ENCODE results near the gene AGBL4. TPM values are rescaled to one million over a fixed set of nuclear protein-coding genes. Genes with fewer than 3 reads are reported as not detected.

AGBL4 gene
- total RNA-seq, 4 donors from 2014 or later, result not detected

DNA sequence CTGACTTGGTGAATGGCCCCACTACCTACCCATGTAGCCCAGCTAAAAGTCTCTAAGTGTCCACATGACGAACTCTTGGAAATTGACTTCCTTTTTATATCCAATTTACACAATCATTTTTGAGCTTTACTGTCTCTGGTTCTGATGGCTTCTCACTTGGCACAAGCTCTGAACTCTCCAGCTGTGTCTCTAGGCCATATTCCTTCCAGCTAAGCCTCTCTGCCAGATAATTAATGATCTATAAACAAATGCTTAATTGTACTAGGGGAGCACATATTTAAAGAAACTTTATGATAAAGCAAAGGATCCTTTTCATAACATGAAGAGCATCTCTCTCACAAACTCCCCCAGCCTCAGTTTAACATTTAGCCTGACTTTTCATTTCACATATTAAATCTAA is 1230.8 kb downstream of the AGBL4 start:
- Histone ChIP-seq H3K9me3 (no peaks in the 10 kb centered on the region), H3K27me3 (no peaks in the 10 kb centered on the region), H3K4me1 (peaks cover 0 to 12% (median 0%) of the 10 kb centered on the region in 3 donors), H3K4me3 (no peak overlapping the region), H3K27ac (no peak overlapping the region), H3K36me3 (no peaks in the 10 kb centered on the region)
- no peak for TF ChIP-seq POLR2A (IDR thresholded peaks at IDR 0.05)
- TF ChIP-seq, protein P1, sequence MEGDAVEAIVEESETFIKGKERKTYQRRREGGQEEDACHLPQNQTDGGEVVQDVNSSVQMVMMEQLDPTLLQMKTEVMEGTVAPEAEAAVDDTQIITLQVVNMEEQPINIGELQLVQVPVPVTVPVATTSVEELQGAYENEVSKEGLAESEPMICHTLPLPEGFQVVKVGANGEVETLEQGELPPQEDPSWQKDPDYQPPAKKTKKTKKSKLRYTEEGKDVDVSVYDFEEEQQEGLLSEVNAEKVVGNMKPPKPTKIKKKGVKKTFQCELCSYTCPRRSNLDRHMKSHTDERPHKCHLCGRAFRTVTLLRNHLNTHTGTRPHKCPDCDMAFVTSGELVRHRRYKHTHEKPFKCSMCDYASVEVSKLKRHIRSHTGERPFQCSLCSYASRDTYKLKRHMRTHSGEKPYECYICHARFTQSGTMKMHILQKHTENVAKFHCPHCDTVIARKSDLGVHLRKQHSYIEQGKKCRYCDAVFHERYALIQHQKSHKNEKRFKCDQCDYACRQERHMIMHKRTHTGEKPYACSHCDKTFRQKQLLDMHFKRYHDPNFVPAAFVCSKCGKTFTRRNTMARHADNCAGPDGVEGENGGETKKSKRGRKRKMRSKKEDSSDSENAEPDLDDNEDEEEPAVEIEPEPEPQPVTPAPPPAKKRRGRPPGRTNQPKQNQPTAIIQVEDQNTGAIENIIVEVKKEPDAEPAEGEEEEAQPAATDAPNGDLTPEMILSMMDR (IDR thresholded peaks at IDR 0.05), result no peak
- WGBS, 2 donors, result 33 to 50% methylated on average over 1 of the region's 1 CpG
- intact Hi-C loops (cut with DNase I), result no loop called here
- DNase-seq, result no peak

DNA sequence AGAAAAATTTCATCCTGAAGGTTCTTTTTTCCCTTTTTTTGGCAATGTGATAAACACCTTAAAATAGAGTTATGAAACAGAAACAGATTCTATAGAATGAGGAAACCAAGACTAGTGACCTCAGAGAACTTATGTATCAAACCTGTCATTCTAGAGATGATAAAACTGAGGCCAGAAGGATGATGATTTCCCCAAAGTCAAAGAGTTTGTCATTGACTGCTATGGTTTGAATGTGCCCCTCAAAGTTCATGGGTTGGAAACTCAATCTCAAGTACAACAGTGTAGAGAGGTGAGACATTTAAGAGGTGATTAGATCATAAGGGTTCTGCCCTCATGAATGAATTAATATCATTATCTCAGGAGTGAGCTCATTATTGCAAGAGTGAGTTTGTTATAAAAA is 1233.4 kb downstream of the AGBL4 start:
- DNase-seq, result no peak
- TF ChIP-seq POLR2A (IDR thresholded peaks at IDR 0.05), result no peak
- TF ChIP-seq, protein P1 (IDR thresholded peaks at IDR 0.05), result no peak
- Histone ChIP-seq H3K27ac (no peak overlapping the region), H3K4me3 (no peak overlapping the region), H3K9me3 (no peaks in the 10 kb centered on the region), H3K36me3 (no peaks in the 10 kb centered on the region), H3K27me3 (no peaks in the 10 kb centered on the region), H3K4me1 (peaks cover 0 to 12% (median 0%) of the 10 kb centered on the region in 3 donors)
- intact Hi-C loops (cut with DNase I), result no loop called here

DNA sequence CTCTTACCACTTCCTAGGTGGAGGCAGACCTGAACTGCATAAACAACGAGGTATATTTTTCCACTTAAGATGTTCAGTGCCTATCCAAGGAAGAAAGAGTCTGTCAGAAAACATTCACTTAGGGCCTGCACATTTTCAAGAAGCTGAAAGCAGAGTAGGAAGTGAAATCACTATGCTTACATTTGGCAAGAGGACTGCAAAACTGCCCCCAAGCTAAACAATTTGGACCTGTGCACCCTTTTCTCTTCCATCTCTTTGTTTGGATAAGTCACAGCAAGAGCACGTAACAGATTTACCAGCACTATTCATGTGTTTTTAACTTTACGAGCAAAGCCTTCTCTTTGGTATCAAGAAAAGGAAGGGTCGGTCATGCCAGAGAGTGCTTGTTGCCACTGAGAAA is 1233.9 kb downstream of the AGBL4 start:
- DNase-seq, result no peak
- no peak overlapping the region for H3K4me3 ChIP-seq
- TF ChIP-seq, protein P1 (IDR thresholded peaks at IDR 0.05), result no peak
- intact Hi-C loops (cut with DNase I), result no loop called here
- H3K9me3 ChIP-seq, result no peaks in the 10 kb centered on the region
- 27 to 32% methylated on average over 4 of the region's 4 CpGs for WGBS, 2 donors
- no peaks in the 10 kb centered on the region for H3K36me3 ChIP-seq
- H3K27me3 ChIP-seq, result no peaks in the 10 kb centered on the region
- H3K27ac ChIP-seq, result no peak overlapping the region
- H3K4me1 ChIP-seq, result peaks cover 0 to 12% (median 0%) of the 10 kb centered on the region in 3 donors

DNA sequence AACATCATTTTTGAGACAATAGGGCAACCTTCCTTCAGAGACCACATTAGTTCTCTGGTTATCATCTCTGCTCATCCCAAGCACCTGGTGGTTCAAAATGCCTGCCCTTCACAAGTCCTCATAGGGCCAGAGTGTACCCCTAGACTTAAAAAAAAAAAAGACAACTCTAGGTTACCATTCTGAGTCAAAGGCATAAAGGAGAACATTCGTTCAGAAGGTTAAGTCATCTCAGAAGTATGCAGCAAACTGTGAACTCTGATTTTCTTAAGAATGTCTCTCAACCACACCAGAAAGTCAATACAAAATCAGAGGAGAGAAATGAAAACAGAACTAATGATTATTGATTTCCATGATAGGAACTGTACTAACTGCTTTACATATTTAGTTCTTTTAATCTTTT is 1237.9 kb downstream of the AGBL4 start:
- Histone ChIP-seq H3K27ac (no peak overlapping the region), H3K27me3 (peaks cover 0 to 6% (median 0%) of the 10 kb centered on the region in 4 donors), H3K36me3 (no peaks in the 10 kb centered on the region), H3K4me3 (no peak overlapping the region), H3K9me3 (no peaks in the 10 kb centered on the region), H3K4me1 (peaks cover 0 to 12% (median 0%) of the 10 kb centered on the region in 3 donors)
- intact Hi-C loops (cut with DNase I), result no loop called here
- TF ChIP-seq POLR2A (IDR thresholded peaks at IDR 0.05), result no peak
- TF ChIP-seq, protein P1 (IDR thresholded peaks at IDR 0.05), result no peak
- WGBS, 2 donors, result 73 to 83% methylated on average over 1 of the region's 1 CpG
- DNase-seq, result no peak

DNA sequence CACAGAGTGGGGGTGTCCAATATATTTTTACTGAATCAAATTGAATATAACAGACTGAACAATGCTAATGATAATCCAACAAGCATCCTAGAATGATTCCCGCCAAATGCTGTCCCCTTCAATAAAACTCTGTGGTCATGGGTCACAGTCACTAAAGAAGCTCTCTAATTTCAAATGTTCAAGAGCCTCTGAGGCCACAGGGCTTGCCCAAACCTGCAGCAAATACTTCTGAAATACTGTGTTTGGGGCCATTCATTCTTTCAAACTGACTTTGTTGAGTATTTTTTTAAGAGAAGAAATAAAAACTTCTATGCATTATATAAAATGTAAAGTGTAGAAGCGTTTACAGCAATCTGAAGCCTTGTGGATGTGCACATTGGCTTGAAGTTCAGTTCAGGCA is 1239.5 kb downstream of the AGBL4 start:
- 35 to 65% methylated on average over 2 of the region's 2 CpGs for WGBS, 2 donors
- Histone ChIP-seq H3K4me1 (no peaks in the 10 kb centered on the region), H3K9me3 (no peaks in the 10 kb centered on the region), H3K27ac (no peak overlapping the region), H3K27me3 (peaks cover 0 to 6% (median 0%) of the 10 kb centered on the region in 4 donors), H3K36me3 (no peaks in the 10 kb centered on the region), H3K4me3 (no peak overlapping the region)
- no peak for DNase-seq
- intact Hi-C loops (cut with DNase I), result no loop called here
- TF ChIP-seq, protein P1 (IDR thresholded peaks at IDR 0.05), result no peak
- no peak for TF ChIP-seq POLR2A (IDR thresholded peaks at IDR 0.05)
